Osteocyte (in vitro differentiated cells): ENCODE results near the gene CSTF3. TPM values are rescaled to one million over a fixed set of nuclear protein-coding genes. Genes with fewer than 3 reads are reported as not detected.
A peak's percentile ranks its signal among the peaks of the same experiment; 100 is the strongest.

Experiments
- DNase-seq: peaks from one replicate; pipeline ENCODE4 v3.0.0; 2021; ENCODE audit warnings: mixed read lengths; ENCODE audit not compliant: unreplicated experiment; ENCODE audit errors: extremely low spot score
- H3K27ac Mint-ChIP-seq: one replicate; pipeline ENCODE4 v1.8.0; 2021; ENCODE audit warnings: mild to moderate bottlenecking, mixed read lengths; ENCODE audit not compliant: unreplicated experiment
- H3K27me3 Mint-ChIP-seq: one replicate; pipeline ENCODE4 v1.8.0; 2021; ENCODE audit warnings: mixed read lengths; ENCODE audit not compliant: unreplicated experiment
- H3K36me3 Mint-ChIP-seq: one replicate; pipeline ENCODE4 v1.8.0; 2021; ENCODE audit warnings: mixed read lengths; ENCODE audit not compliant: unreplicated experiment
- H3K4me1 Mint-ChIP-seq: one replicate; pipeline ENCODE4 v1.8.0; 2021; ENCODE audit warnings: mixed read lengths; ENCODE audit not compliant: unreplicated experiment
- H3K4me3 Mint-ChIP-seq: one replicate; pipeline ENCODE4 v1.8.0; 2021; ENCODE audit warnings: mild to moderate bottlenecking, moderate library complexity, mixed read lengths; ENCODE audit not compliant: unreplicated experiment
- H3K9me3 Mint-ChIP-seq: one replicate; pipeline ENCODE4 v1.8.0; 2021; ENCODE audit warnings: mixed read lengths; ENCODE audit not compliant: unreplicated experiment
- total RNA-seq: library from RNA; stranded (reverse); gene quantifications from 2 replicates; pipeline ENCODE4 v1.2.1, GENCODE V29; 2021
- TF ChIP-seq, protein P1 (sequence below): fragments of 200-600 bp; sonication (generic); IDR thresholded peaks from 2 replicates; pipeline ENCODE4 v1.5.0; 2021; ENCODE audit warnings: antibody characterized with exemption, mild to moderate bottlenecking, moderate library complexity

CSTF3 gene
- total RNA-seq, 1 donor from 2014 or later: 27.8 TPM

DNA sequence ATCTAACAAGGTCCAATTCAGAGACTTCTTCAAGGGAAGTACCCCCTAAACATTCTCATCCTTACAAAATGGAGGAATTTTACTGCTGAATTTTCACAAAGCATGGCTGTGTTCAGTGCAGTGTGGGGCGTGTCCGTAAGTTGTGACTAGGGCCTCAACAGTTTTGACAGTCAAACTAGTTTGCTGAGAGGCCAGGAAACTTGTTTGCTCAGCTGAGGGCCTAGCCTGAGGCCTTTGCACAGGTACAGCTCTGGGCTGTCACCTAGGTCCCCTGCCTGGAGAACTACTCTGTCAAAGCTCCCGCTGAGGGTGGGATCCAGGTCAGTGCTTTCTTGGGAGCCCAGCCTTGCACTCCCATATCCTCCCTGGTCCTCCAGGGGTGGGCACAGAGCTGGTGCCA lies 94.0 kb downstream of the CSTF3 start:
- Mint-ChIP-seq H3K9me3 (no peaks in the 10 kb centered on the region), H3K4me1 (peaks cover 10% of the 10 kb centered on the region), H3K27me3 (no peaks in the 10 kb centered on the region), H3K36me3 (peaks cover 37% of the 10 kb centered on the region), H3K4me3 (no peak overlapping the region), H3K27ac (no peak overlapping the region)
- DNase-seq: no peak
- TF ChIP-seq, protein P1, sequence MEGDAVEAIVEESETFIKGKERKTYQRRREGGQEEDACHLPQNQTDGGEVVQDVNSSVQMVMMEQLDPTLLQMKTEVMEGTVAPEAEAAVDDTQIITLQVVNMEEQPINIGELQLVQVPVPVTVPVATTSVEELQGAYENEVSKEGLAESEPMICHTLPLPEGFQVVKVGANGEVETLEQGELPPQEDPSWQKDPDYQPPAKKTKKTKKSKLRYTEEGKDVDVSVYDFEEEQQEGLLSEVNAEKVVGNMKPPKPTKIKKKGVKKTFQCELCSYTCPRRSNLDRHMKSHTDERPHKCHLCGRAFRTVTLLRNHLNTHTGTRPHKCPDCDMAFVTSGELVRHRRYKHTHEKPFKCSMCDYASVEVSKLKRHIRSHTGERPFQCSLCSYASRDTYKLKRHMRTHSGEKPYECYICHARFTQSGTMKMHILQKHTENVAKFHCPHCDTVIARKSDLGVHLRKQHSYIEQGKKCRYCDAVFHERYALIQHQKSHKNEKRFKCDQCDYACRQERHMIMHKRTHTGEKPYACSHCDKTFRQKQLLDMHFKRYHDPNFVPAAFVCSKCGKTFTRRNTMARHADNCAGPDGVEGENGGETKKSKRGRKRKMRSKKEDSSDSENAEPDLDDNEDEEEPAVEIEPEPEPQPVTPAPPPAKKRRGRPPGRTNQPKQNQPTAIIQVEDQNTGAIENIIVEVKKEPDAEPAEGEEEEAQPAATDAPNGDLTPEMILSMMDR: no peak

- H3K36me3 Mint-ChIP-seq: peaks cover 31% of the 10 kb centered on the region
- H3K9me3 Mint-ChIP-seq: no peaks in the 10 kb centered on the region
- no peak overlapping the region for H3K4me3 Mint-ChIP-seq
- DNase-seq: peak; percentile 87
- no peak overlapping the region for H3K27ac Mint-ChIP-seq
- no peaks in the 10 kb centered on the region for H3K27me3 Mint-ChIP-seq
- H3K4me1 Mint-ChIP-seq: peaks cover 19% of the 10 kb centered on the region
- TF ChIP-seq, protein P1: peak; percentile 93
Observed at GRCh38 chr11:33065445-33066178, 95.7 kb downstream of the CSTF3 start.

DNA sequence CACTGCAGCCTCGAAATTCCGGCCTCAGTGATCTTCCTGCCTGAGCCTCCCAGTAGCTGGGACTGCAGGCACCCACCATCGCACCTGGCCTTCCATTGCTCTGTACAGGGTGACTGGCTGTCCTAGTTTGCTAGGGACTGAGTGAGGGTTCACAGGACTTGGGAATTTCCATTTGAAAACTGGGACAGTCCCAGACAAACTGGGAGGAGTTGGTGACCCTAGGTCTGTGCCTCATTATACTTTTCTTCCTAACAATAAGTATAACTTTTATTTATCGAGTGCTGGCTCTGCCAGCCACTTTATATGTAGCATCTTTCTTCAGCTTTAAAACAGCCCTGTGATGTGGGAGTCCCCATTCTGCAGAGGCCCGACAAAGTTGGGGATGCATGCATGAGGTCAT lies 96.4 kb downstream of the CSTF3 start:
- Mint-ChIP-seq H3K36me3 (peaks cover 29% of the 10 kb centered on the region), H3K27me3 (no peaks in the 10 kb centered on the region), H3K27ac (no peak overlapping the region), H3K9me3 (no peaks in the 10 kb centered on the region), H3K4me1 (peaks cover 21% of the 10 kb centered on the region), H3K4me3 (no peak overlapping the region)
- TF ChIP-seq, protein P1: no peak
- no peak for DNase-seq

DNA sequence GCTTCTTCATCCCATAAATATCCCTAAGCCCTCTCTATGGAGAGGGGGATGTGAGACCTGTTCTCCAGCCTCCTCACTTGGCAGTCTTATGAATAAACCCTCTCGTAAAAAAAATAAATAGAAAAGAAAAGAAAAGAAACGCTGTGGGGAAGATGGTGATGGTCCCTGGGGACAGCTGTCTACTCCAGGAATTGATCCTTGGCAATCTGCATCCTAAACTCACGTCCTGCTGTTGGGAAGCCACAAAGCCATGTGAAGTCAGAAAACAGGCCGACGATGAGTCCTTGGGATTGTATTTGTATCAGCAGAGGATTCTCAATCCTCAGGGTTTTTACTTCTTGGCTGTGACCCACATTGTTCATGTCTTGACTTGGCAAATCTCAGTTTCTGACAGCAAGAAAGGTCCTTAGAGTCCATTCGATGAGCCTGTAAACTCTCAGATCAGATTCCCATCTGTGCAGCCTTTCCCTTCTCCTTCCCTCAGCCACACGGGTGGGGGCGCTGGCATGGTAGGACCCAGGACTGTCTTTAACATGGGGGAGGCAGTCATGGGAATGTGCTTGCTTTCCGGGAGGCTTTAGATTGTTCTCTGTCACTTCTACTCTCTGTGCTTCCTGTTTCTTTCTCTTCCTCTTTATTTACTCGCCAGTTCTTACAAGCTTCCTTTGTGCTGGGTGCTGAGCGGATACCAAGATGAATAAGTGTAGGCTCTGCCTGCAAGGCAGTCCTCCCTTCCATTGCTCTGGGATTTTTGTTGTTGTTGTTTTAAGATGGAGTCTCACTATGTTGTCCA lies 97.1 kb downstream of the CSTF3 start:
- TF ChIP-seq, protein P1: no peak
- peaks cover 21% of the 10 kb centered on the region for H3K4me1 Mint-ChIP-seq
- H3K36me3 Mint-ChIP-seq: peaks cover 35% of the 10 kb centered on the region
- H3K27me3 Mint-ChIP-seq: no peaks in the 10 kb centered on the region
- no peaks in the 10 kb centered on the region for H3K9me3 Mint-ChIP-seq
- no peak overlapping the region for H3K4me3 Mint-ChIP-seq
- DNase-seq: no peak
- H3K27ac Mint-ChIP-seq: no peak overlapping the region

GRCh38 chr11:33063326-33063881 lies 97.9 kb downstream of the CSTF3 start:
- no peak for DNase-seq
- Mint-ChIP-seq H3K4me3 (no peak overlapping the region), H3K4me1 (peaks cover 21% of the 10 kb centered on the region), H3K27me3 (no peaks in the 10 kb centered on the region), H3K36me3 (peaks cover 36% of the 10 kb centered on the region), H3K27ac (peak overlapping the region; percentile 4), H3K9me3 (no peaks in the 10 kb centered on the region)
- TF ChIP-seq, protein P1: no peak
